ENCODE results near the gene LPCAT2. TPM values are rescaled to one million over a fixed set of nuclear protein-coding genes. Genes with fewer than 3 reads are reported as not detected.

LPCAT2 gene, protein sequence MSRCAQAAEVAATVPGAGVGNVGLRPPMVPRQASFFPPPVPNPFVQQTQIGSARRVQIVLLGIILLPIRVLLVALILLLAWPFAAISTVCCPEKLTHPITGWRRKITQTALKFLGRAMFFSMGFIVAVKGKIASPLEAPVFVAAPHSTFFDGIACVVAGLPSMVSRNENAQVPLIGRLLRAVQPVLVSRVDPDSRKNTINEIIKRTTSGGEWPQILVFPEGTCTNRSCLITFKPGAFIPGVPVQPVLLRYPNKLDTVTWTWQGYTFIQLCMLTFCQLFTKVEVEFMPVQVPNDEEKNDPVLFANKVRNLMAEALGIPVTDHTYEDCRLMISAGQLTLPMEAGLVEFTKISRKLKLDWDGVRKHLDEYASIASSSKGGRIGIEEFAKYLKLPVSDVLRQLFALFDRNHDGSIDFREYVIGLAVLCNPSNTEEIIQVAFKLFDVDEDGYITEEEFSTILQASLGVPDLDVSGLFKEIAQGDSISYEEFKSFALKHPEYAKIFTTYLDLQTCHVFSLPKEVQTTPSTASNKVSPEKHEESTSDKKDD
- total RNA-seq (2022; extraction: Qiagen RNA extraction), result 4.7 to 6.3 TPM (median 5.7 TPM) in 5 replicates

DNA sequence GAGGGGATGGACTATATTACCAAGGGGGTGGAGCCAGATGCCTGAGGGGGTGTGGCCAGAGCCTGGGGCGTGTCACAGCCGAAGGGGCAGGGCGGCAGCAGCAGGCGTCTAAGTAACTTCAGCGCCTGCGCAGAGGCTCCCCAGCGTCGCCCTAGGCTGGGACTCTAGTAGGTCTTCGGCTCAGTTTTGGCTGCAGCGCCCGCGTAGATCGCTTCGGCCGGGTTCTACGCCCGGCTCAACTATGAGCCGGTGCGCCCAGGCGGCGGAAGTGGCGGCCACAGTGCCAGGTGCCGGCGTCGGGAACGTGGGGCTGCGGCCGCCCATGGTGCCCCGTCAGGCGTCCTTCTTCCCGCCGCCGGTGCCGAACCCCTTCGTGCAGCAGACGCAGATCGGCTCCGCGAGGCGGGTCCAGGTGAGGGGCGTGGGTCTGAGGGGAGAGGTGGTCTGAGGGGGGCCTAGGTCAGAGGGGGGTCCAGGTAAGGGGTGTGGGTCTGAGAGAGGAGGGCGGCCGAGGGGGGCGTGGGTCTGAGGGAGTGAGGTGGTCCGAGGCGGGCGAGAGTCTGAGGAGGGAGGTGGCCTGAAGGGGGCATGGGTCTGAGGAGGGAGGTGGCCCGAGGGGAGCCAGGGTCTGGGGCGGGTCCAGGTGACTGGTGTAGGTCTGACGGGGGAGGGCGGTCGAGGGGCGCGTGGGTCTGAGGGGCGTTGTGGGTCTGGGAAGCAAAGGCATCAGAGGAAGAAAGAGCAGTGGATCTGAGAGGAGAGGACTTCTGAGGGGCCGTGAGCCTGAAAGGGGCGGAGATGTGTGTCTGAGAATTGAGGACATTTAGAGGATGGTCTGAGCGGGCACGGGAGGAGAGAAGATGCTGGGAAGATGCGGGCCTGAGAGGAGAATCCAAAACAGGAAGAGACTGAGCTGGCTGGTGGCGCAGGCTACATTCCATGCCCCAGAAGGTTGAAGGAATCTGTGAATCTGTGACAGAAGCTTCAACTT, at the start of gene LPCAT2:
Gene LPCAT2 (plus strand): TSS at position 132 of the 991 bp plus-strand sequence. CDS start 110 bp downstream, at position 242.

GRCh38 chr16:55478827-55479429, 29.9 kb upstream of the LPCAT2 start, which contains the start of gene MMP2:
Gene MMP2 (plus strand): TSS chr16:55479198. CDS start chr16:55479480, 282 bp downstream.

GRCh38 chr16:55566432-55567175, 57.7 kb downstream of the LPCAT2 start, which contains the start of gene CAPNS2:
Gene CAPNS2 (plus strand): TSS chr16:55566684. CDS start chr16:55566757, 73 bp downstream.

Other genes with a start within 250 kb of the LPCAT2 start
- 0.02 TPM in 1 of 5 replicates, not detected in the others for gene IRX6, start 184.9 kb upstream of the LPCAT2 start, total RNA-seq (2022; extraction: Qiagen RNA extraction)
- 7.7 to 13.9 TPM (median 10.4 TPM) in 5 replicates for gene MMP2, start 29.9 kb upstream of the LPCAT2 start, total RNA-seq (2022; extraction: Qiagen RNA extraction)
- gene CAPNS2, start 57.6 kb downstream of the LPCAT2 start, total RNA-seq (2022; extraction: Qiagen RNA extraction), result not detected in 5 replicates
- 0.03 to 0.08 TPM (median 0.04 TPM) in 3 of 5 replicates, not detected in the others for gene SLC6A2, start 146.9 kb downstream of the LPCAT2 start, total RNA-seq (2022; extraction: Qiagen RNA extraction)

Measured in A549 treated with CORT108297 at 1 μM for 4 hours (cell line).